HEK293 (cell line): ENCODE results near the gene KIF5B.
"Not testable (repeated sequence)": the region's sequence is repeated elsewhere in the genome, so short reads cannot be mapped to it uniquely, and the experiment has no call there.

Source experiments
- CTCF ChIA-PET: fragments of 350-600 bp; formaldehyde crosslinking; extraction: SDS; loops from one replicate; lab custom pipeline; 2021; ENCODE audit warnings: antibody characterized with exemption; lab: Yijun Ruan, JAX
- POLR2A ChIA-PET: fragments of 300-600 bp; formaldehyde crosslinking; extraction: SDS; loops from one replicate; lab custom pipeline; 2020; ENCODE audit warnings: antibody characterized with exemption, inconsistent platforms; lab: Yijun Ruan, JAX
- H3K27ac ChIP-seq: fragments of 200-500 bp; sonication (Bioruptor generic); 2 replicates; pipeline ENCODE4 v1.5.1; 2014; ENCODE audit warnings: low read depth, low read length, control low read depth, inconsistent platforms; ENCODE audit errors: extremely low read depth
- H3K36me3 ChIP-seq, 2 experiments: fragments of 200-500 bp in 1 of 2; sonication (Bioruptor generic) in 1 of 2; 1 replicate in 1 of 2; 2 replicates in 1 of 2; pipeline ENCODE4 v1.5.1; 2014 to 2017; ENCODE audit warnings: inconsistent platforms in 2 of 2, low read length in 2 of 2; ENCODE audit not compliant: control insufficient read depth in 2 of 2, insufficient read depth in 1 of 2
- H3K4me1 ChIP-seq: fragments of 200-500 bp; sonication (Bioruptor generic); 2 replicates; pipeline ENCODE4 v1.5.1; 2014; ENCODE audit warnings: mild to moderate bottlenecking, low read length, inconsistent platforms; ENCODE audit not compliant: control insufficient read depth, insufficient read depth
- H3K4me3 ChIP-seq: 2 replicates; pipeline ENCODE4 v1.5.1; 2011; ENCODE audit warnings: low read depth, mild to moderate bottlenecking, control low read depth, low read length, moderate library complexity
- H3K9me3 ChIP-seq: fragments of 200-500 bp; sonication (Bioruptor generic); 2 replicates; pipeline ENCODE4 v1.5.1; 2014; ENCODE audit warnings: low read depth, low read length, inconsistent platforms; ENCODE audit not compliant: control insufficient read depth, insufficient read depth
- GLI4 ChIP-seq: fragments of 450-650 bp; formaldehyde crosslinking; IDR thresholded peaks from 2 replicates; pipeline ENCODE4 v1.5.1; 2016; ENCODE audit warnings: missing biosample characterization, missing genetic modification characterization
- RBAK ChIP-seq: fragments of 450-650 bp; formaldehyde crosslinking; IDR thresholded peaks from 2 replicates; pipeline ENCODE4 v1.5.1; 2016; ENCODE audit warnings: missing biosample characterization, missing genetic modification characterization
- ZNF10 ChIP-seq: fragments of 450-650 bp; formaldehyde crosslinking; IDR thresholded peaks from 2 replicates; pipeline ENCODE4 v1.5.1; 2017; ENCODE audit warnings: missing biosample characterization, missing genetic modification characterization
- ZNF114 ChIP-seq: fragments of 450-650 bp; formaldehyde crosslinking; IDR thresholded peaks from 2 replicates; pipeline ENCODE4 v1.5.0; 2017; ENCODE audit warnings: missing biosample characterization, missing genetic modification characterization
- ZNF184 ChIP-seq: fragments of 450-650 bp; IDR thresholded peaks from 2 replicates; pipeline ENCODE4 v1.5.1; 2018; ENCODE audit warnings: missing biosample characterization, mild to moderate bottlenecking, missing genetic modification characterization
- ZNF223 ChIP-seq: fragments of 450-650 bp; formaldehyde crosslinking; IDR thresholded peaks from 2 replicates; pipeline ENCODE4 v1.5.1; 2016; ENCODE audit warnings: missing biosample characterization, missing genetic modification characterization
- ZNF266 ChIP-seq: fragments of 450-650 bp; formaldehyde crosslinking; IDR thresholded peaks from 2 replicates; pipeline ENCODE4 v1.5.1; 2016; ENCODE audit warnings: missing biosample characterization, missing genetic modification characterization, low read depth
- ZNF274 ChIP-seq, 2 experiments: fragments of 200-500 bp in 1 of 2; fragments of 450-650 bp in 1 of 2; sonication (Bioruptor generic) in 1 of 2; formaldehyde crosslinking in 1 of 2; IDR thresholded peaks; 2 replicates each; pipeline versions ENCODE4 v1.5.1 to v1.6.1; 2014 to 2016; ENCODE audit warnings: borderline replicate concordance in 1 of 2, inconsistent platforms in 1 of 2, low read length in 1 of 2, missing biosample characterization in 1 of 2, missing genetic modification characterization in 1 of 2
- ZNF837 ChIP-seq: fragments of 450-650 bp; formaldehyde crosslinking; IDR thresholded peaks from 2 replicates; pipeline ENCODE4 v1.5.1; 2016; ENCODE audit warnings: missing biosample characterization, missing genetic modification characterization
- ZSCAN30 ChIP-seq: fragments of 450-650 bp; IDR thresholded peaks from 2 replicates; pipeline ENCODE4 v1.5.1; 2018; ENCODE audit warnings: missing biosample characterization, mild to moderate bottlenecking, missing genetic modification characterization, moderate library complexity
- TF ChIP-seq, protein P1 (sequence below): fragments of 450-650 bp; formaldehyde crosslinking; IDR thresholded peaks from 2 replicates; pipeline ENCODE4 v1.5.1; 2016; ENCODE audit warnings: missing biosample characterization, missing genetic modification characterization
- TF ChIP-seq, protein P2 (sequence below): fragments of 450-650 bp; formaldehyde crosslinking; IDR thresholded peaks from 2 replicates; pipeline ENCODE4 v1.5.1; 2016; ENCODE audit warnings: missing biosample characterization, missing genetic modification characterization, borderline replicate concordance
- TF ChIP-seq, protein P3 (sequence below): fragments of 450-650 bp; formaldehyde crosslinking; conservative IDR thresholded peaks from 2 replicates; pipeline ENCODE4 v1.5.1; 2016; ENCODE audit warnings: low read depth, missing biosample characterization, missing genetic modification characterization

The KIF5B gene

DNA sequence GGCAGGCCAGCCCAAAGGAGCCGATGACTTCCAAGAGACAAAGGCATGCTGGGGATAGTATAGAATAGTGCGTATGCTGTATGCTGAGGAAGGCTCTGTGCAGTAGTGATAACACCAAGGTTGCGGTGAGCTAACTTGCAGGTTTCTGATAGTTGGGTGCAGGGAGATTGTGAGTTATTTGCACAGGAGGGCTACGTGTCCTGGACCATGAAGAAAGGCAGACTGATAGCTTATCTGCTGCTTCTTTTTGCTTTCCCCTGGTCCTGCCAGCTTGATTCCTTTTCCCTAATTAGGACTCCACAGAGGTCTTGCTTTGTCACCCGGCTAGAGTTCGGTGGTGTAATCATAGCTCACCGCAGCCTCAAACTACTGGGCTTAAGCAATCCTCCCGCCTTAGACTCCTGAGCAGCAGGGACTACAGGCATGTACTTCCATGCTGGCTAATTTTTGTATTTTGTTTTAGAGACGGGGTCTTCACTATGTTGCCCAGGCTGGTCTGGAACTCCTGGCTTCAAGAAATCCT lies 83.6 kb downstream of the KIF5B start:
- Histone ChIP-seq H3K9me3 (no peaks in the 10 kb centered on the region), H3K27ac (no peak overlapping the region), H3K4me1 (no peaks in the 10 kb centered on the region), H3K4me3 (no peak overlapping the region), H3K36me3 (no peaks in the 10 kb centered on the region)
- TF ChIP-seq ZNF10 (tag by site-specific recombination) (no peak), ZNF837 (tag by site-specific recombination) (no peak), GLI4 (tag by site-specific recombination) (no peak), ZNF266 (tag by site-specific recombination) (no peak), ZNF274 (IDR thresholded peaks at IDR 0.05; ENCODE audit: low read length) (no peak), ZNF274 (tag by site-specific recombination; IDR thresholded peaks at IDR 0.05; ENCODE audit: borderline replicate concordance) (no peak), ZNF114 (tag by site-specific recombination) (no peak), RBAK (no peak), ZNF223 (tag by site-specific recombination) (no peak), ZNF184 (tag by site-specific recombination) (no peak), ZSCAN30 (tag by site-specific recombination) (no peak)
- TF ChIP-seq, protein P1, sequence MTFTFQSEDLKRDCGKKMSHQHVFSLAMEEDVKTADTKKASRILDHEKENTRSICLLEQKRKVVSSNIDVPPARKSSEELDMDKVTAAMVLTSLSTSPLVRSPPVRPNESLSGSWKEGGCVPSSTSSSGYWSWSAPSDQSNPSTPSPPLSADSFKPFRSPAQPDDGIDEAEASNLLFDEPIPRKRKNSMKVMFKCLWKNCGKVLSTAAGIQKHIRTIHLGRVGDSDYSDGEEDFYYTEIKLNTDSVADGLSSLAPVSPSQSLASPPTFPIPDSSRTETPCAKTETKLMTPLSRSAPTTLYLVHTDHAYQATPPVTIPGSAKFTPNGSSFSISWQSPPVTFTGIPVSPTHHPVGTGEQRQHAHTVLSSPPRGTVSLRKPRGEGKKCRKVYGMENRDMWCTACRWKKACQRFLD, result no peak
- TF ChIP-seq, protein P2, sequence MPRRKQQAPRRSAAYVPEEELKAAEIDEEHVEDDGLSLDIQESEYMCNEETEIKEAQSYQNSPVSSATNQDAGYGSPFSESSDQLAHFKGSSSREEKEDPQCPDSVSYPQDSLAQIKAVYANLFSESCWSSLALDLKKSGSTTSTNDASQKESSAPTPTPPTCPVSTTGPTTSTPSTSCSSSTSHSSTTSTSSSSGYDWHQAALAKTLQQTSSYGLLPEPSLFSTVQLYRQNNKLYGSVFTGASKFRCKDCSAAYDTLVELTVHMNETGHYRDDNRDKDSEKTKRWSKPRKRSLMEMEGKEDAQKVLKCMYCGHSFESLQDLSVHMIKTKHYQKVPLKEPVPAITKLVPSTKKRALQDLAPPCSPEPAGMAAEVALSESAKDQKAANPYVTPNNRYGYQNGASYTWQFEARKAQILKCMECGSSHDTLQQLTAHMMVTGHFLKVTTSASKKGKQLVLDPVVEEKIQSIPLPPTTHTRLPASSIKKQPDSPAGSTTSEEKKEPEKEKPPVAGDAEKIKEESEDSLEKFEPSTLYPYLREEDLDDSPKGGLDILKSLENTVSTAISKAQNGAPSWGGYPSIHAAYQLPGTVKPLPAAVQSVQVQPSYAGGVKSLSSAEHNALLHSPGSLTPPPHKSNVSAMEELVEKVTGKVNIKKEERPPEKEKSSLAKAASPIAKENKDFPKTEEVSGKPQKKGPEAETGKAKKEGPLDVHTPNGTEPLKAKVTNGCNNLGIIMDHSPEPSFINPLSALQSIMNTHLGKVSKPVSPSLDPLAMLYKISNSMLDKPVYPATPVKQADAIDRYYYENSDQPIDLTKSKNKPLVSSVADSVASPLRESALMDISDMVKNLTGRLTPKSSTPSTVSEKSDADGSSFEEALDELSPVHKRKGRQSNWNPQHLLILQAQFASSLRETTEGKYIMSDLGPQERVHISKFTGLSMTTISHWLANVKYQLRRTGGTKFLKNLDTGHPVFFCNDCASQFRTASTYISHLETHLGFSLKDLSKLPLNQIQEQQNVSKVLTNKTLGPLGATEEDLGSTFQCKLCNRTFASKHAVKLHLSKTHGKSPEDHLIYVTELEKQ (tag by site-specific recombination), result no peak
- TF ChIP-seq, protein P3, sequence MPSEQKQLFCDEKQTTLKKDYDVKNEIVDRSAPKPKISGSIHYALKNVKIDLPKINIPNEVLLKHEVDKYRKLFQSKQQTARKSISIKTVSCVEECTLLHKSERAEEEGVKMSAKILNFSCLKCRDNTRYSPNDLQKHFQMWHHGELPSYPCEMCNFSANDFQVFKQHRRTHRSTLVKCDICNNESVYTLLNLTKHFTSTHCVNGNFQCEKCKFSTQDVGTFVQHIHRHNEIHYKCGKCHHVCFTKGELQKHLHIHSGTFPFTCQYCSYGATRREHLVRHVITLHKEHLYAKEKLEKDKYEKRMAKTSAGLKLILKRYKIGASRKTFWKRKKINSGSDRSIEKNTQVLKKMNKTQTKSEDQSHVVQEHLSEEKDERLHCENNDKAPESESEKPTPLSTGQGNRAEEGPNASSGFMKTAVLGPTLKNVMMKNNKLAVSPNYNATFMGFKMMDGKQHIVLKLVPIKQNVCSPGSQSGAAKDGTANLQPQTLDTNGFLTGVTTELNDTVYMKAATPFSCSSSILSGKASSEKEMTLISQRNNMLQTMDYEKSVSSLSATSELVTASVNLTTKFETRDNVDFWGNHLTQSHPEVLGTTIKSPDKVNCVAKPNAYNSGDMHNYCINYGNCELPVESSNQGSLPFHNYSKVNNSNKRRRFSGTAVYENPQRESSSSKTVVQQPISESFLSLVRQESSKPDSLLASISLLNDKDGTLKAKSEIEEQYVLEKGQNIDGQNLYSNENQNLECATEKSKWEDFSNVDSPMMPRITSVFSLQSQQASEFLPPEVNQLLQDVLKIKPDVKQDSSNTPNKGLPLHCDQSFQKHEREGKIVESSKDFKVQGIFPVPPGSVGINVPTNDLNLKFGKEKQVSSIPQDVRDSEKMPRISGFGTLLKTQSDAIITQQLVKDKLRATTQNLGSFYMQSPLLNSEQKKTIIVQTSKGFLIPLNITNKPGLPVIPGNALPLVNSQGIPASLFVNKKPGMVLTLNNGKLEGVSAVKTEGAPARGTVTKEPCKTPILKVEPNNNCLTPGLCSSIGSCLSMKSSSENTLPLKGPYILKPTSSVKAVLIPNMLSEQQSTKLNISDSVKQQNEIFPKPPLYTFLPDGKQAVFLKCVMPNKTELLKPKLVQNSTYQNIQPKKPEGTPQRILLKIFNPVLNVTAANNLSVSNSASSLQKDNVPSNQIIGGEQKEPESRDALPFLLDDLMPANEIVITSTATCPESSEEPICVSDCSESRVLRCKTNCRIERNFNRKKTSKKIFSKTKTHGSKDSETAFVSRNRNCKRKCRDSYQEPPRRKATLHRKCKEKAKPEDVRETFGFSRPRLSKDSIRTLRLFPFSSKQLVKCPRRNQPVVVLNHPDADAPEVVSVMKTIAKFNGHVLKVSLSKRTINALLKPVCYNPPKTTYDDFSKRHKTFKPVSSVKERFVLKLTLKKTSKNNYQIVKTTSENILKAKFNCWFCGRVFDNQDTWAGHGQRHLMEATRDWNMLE (tag by site-specific recombination), result no peak
- ChIA-PET CTCF (interaction anchor here (1.0 kb wide), 1 partner anchor 110 kb away, joined by 3 read pairs; no protein-coding TSS in a partner anchor), POLR2A (no interaction called here)

DNA sequence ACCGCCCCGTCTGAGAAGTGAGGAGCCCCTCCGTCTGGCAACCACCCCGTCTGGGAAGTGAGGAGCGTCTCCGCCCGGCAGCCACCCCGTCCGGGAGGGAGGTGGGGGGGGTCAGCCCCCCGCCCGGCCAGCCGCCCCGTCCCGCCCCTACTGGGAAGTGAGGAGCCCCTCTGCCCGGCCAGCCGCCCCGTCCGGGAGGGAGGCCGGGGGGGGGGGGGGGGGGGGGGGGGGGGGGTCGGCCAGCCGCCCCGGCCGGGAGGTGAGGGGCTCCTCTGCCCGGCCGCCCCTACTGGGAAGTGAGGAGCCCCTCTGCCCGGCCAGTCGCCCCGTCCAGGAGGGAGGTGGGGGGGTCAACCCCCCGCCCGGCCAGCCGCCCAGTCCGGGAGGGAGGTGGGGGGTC lies 86.4 kb downstream of the KIF5B start:
- H3K4me1 ChIP-seq, CTCF ChIA-PET, H3K27ac ChIP-seq, H3K36me3 ChIP-seq, H3K9me3 ChIP-seq, POLR2A ChIA-PET, H3K4me3 ChIP-seq: not testable (repeated sequence)
